NCI-H146 (cell line): Measurements from ENCODE around the gene DEDD2.

Experiments
- DNase-seq: peaks from one replicate; lab custom pipeline; 2025; lab: John Stamatoyannopoulos, UW

DEDD2 gene

DNA sequence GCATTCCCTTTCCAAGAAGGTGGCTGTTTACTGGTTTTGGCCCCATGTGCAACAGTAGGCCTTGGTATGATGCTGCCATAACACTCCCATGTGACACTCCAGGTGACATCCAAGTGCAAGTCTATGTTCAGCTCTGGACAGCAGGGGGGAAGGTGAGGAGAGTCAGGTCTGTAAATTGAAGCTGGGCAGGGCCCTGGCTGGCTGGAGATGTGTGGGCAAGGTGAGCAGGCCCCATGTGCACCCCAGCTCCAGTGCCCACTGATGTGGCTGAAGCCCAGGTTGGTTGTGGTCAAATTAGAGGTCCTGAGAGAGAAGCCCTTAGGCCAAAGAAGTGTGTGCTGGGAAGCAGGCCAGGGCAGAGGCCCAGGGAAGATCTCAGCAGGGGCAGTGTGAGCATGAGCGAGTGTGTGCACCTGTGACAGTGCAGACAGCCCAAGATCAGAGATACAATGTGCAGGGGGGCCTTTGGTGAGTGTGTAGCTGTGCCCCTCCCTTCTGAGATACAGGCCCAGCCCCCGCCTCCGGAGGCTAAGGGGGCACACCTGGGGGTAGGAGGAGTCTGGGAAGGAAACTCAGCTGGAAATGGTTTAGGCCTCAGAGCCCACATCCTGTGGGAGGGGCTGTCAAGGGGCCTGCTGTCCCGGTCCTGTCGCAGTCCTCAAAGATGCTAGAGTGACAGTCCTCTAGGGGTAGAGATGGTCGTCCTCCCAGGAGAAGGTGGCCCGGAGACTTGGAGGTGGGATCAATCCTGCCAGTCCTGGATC lies 18.6 kb downstream of the DEDD2 start:
- no peak for DNase-seq

DNA sequence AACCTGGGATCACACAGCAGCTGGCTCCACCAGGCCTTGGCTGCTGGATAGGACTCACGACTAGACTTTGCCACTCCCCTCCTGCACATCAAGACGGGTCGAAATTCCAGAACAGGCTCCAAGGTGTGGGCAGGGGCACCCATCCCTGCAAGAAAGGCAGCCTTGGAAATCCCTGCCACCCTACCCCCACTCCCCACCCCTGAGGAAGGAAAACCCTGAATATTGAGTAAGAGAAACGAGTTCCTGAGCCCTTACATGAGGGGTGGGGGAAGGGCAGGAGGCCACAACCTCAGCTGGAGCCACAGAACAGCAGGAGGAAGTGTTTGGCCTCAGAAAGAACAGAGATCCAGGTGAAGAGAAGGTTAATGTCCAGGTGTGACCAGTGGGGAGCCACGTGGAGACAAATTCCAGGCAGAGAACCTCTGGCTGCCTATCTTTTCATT lies 20.1 kb downstream of the DEDD2 start:
- DNase-seq: no peak

DNA sequence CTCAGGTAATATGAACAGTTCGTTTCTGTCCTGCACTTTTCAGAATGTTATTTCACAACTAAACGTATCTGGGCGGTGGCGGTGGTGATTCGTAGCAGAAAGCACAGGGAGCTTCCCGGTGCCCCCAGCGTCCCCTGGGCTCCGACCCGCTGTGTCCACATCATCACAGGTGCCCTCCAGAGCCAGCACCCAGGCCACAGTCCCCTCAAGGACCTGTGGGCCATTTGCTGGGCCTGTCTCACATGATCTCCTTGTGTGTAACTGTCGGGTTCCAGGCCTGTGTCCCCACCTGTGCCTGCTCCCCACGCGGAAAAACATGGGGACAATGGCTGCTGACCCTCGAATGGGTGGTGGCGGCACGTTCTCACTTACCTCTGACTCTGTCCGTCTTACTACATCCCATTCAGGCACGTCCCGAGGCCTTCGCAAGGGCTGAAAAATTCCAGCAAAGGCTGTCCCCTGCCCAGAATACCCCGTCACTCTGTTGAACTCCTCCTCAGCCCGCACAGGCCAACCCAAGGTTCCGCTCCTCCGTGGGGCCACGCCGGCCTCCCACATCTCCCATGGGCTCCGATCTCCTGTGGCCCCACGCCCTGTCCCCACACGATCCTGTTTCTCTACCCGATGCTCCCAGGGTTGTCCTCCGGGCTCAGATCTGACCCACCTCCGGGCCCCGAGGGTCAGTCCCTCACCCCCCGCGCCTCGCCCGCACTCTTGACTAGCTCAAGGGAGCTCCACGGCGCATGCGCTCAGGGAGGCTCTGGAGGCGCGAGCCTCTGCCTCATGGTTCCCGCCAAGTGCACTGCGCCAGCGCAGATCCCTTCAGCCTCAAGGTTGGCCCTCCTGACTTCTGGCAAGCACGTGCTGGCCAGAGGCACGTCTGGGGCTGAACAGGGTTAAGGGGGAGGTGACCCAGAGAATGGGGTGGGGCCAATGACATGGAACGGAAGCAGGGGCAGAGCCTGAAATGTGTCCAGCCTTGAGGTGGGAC lies 21.2 kb downstream of the DEDD2 start:
- DNase-seq: no peak

DNA sequence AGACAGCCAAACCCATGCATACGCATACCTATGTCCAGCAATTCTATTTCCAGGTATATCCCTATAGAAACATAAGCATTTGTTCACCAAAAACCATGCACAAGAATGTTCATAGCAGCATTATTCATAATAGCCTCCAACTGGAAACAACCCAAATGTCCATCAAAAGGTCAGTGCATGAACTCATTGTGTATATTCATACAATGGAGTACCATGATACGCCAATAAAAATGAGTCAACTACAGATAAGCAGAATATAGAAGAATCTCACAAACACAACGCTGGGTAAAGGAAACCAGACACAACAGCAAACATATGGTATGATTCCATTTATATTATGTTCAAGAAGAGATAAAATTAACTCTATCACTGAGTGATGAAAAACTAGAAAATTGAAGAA lies 23.8 kb downstream of the DEDD2 start:
- no peak for DNase-seq

DNA sequence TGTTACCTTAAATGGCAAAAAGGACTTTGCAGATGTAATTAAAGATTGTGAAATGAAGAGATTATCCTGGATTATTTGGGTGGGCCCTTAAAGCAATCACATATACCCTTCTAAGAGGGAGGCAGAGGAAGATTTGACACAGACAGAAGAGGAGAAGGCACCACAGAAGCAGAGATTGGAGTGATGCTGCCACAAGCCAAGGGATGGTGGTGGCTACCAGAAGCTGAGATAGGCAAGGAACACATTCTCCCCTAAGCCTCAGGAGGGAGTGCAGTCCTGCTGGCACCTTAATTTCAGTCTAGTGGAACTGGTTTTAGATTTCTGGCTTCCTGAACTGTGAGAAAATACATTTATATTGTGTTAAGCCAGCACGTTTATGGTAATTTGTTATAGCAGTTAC lies 24.2 kb downstream of the DEDD2 start:
- no peak for DNase-seq

DNA sequence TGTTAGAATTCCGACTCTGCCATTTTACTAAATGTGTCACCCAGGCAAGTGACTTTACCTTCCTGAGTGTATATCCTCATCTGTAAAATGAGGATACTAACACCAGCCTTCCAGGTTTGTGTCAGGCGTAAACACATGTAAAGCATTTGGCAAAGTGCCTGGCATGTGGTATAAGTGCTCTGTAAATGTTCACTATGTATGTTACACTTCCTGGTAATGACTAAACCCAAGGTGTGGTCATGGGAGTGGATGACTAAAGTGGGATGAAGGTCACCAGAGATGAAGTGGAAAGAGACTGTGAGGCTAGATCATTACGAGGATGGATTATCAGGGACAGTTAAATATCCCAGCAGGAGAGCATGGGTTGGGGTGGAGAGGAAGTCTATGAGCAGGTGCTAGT lies 25.6 kb downstream of the DEDD2 start:
- DNase-seq: peak; percentile 88

DNA sequence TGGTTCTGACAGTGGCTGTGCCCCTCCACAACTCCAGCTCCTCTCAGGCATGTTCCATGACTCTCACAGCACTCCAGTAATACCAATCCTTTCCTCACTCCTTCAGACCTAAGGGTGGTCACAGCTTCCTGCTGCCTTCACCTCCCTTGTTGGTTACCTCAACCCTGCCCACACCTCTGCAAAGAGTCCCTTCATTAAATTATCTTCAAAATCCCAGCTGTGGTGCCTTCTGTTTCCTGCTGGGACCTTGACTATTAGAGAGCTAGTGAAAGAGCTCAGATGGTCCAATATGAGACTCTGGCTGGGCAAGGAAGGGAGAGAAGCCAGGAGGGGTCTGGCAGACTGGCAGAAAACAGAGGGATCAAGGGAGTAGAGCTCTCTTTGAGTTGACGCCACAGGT lies 26.1 kb downstream of the DEDD2 start:
- no peak for DNase-seq

DNA sequence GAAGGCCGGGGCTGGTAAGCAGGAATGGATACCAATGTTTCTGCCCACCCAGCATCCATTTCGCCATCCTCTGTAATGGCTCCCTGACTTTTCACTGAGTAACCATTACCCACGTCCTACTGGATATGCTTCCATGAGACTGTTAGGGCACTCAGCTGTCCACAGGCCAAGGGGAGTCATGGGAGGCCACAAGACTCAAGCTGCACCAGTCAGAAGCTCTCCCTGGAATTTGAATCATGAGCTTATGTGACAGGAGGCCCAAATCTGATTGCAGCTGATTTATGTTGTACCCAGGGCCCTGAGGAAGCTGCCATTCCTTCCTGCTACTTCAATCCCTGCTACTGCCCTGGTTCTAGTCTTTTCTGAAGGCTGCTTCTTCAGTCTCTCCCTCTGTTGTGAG lies 28.3 kb downstream of the DEDD2 start:
- no peak for DNase-seq

DNA sequence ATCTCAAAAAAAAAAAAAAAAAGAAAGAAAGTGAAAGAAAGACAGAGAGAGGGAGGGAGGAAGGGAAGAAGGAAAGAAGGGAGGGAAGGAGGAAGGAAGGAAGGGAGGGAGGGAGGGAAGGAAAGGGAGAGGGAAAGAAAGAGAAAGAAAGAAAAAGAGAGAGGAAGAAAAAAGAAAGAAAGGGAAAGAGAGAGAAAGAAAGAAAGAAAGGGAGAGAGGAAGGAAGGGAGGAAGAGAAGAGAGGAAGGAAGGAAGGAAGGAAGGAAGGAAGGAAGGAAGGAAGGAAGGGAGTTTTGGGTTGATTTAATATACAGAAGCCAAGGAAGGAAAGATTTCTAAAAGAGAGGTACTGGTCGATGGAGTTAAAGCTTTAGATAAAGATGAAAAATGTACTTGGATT lies 28.8 kb downstream of the DEDD2 start:
- no peak for DNase-seq

DNA sequence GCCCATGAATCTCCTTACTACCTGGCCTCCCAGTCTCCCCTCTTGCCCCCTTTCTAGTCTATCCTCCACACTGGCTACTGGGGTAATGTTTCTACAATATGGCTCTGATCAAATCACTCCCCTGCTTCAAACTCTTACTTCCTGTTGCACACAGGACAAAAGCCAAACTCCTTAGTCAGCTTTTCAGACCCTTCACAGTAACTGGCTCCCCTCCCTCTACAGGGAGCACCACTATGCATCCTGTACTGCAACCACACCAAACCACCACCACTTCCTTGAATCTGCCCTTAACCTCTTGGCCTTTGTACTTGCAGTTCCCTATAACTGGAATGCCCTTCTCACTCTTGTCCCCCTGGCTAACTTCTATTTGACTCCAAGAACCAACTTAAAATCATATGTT lies 32.2 kb downstream of the DEDD2 start:
- no peak for DNase-seq

DNA sequence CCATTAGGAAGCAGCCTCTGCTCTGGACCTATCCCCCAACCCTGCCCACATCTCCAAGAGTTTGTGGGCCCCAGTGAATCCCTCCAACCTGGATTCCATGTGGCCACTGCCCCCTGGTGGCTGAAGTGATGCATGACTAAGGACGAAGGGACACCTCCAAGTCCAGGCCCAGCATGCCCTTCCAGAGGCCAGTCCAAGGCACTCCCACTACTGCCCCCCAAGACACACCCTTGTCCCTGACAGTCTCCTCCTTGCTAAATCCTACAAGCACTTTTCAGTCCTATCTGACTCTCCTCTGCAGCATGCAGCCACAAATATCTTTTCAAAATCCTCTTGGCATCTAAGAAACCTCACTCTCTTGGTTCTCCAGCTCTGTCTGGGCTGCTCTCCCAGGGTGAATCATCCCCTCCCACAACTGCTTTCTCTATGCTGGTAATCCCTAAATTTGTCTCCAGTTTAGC lies 33.0 kb downstream of the DEDD2 start:
- peak; percentile 87 for DNase-seq

DNA sequence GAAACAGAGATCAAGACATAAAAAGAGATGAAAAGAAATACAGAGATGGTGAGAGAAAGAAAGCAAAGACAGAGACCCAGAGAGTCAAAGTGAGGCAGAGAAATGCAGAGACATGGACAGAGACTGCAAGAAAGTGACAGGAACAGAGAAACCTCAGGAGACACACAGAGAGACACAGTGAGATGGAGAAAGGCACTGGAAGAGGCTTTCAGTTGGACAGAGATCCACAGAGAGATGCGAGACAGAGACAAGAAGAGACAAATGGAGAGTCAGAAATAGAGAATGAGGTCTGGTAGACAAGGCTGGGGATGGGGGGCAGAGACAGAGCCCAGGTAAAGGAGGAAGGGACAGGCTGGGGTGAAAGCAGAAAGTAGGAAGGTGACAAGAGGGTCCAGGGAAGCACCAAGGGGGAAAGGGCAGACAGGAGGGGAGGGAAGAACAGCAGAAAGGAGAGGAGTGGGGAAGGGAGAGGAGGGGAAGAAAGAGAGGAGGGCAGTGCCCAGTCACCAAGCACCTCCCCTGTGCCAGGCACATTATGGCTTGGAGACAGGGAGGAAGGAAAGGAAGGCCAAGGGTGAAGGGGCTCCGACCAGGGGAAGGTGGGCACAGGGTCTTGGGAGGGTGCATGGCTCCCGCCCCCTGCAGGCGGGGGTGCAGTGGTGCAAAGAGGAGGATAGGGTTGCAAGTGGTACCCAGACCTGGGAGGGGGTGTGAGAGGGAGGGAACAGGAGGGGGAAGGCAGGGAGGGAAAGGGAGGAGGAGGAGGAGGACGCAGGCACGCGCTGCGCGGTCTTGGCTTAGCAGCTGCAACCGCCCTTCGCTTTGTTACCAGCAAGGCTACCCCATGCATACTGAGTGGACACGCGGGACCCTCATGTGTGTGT lies 38.4 kb downstream of the DEDD2 start:
- DNase-seq: peak; percentile 61

DNA sequence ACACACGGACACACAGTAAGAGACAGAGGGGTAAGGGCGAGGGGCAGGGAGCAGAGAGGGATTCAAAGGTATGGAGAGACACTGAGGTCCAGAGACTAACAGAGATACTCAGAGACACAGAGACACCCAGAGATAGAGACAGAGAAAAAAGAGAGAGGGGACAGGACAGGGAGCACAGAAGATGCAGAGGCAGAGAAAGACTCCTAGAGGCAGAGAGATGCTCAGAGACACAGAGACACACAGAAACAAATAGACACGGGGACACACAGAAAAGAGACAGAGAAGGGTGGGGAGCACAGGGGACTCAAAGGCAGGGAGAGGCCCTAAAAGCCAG lies 39.8 kb downstream of the DEDD2 start:
- no peak for DNase-seq

DNA sequence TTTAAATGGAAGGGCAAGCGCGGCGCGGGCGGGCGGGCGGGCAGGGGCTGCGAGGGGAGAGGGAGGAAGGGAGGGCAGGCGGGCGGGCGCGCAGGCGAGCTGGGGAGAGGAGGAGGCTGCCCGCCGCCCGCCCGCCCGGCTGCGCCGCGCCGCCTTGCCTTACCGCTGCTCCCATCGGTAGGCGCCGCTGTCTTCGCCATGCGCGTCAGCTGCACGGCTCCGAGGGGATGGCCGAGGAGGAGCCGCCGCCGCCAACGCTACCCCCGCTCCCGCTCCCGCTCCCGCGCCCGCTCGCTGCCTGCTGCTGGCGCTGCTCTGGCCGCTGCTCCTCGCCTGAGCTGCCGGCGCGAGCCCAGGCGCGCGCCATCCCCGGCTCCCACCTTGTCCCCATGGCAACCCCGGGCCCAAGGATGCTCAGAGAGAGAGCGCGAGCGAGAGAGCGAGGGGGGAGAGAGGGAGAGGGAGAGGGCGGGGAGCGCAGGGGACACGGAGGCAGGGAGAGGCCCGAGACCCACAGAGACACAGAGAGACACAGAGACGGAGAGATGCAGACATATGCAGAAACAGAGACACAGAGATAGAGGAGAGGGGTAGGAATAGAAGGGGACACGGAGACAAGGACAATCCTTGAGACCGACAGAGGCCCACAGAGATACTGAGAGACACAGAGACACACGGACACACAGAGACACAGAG lies 40.3 kb downstream of the DEDD2 start:
- DNase-seq: peak; percentile 98

DNA sequence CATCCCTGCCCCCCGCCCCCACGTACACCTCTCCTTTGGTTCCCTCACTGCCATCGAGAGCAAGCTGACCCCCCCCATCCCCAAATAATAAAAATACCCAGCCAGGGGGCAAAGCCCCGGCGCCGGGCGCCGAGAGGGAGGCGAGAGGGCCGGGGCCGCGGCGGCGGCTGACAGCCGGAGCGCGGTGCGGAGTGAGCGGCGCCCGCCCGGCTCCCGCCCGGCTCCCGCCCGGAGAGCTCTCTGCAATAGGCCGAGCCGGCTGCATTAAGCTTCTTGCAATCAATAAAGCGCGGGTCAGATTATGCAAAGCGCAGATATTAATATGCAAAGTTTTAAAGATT lies 40.9 kb downstream of the DEDD2 start:
- peak; percentile 98 for DNase-seq

DNA sequence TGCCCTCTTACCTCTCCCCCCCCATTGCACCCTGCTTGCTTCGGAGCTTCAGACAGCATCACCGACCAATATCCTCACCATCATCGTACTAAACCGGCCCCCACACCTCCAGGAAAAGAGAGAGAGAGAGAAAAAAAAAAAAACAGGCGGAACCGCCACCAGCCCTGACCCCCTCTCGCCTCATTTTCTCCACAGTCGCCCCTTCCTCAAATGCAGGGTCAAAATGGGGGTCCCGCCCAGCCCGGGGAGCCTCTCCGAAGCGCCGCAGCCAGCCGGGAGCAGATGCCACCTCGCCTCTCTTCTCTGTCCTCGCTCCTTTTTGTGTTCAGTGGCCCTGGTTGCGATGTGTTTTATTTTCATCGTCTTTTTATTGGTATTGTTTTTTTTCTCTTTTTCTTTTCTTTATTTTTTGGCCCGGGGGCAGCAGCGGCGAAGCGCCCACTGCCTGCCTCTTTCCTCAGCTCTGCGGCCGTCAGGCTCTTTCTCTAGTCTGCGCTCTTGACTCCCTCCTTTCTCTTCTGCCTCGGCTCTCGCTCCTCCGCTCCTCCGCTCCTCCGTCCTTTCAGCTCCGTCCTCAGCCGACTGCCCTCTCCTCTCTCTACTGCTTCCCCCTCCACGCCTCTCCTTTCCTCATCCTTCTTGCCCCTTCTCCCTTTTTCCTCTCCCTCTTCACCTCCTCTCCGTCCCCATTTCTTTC lies 41.4 kb downstream of the DEDD2 start:
- DNase-seq: peak; percentile 63

DNA sequence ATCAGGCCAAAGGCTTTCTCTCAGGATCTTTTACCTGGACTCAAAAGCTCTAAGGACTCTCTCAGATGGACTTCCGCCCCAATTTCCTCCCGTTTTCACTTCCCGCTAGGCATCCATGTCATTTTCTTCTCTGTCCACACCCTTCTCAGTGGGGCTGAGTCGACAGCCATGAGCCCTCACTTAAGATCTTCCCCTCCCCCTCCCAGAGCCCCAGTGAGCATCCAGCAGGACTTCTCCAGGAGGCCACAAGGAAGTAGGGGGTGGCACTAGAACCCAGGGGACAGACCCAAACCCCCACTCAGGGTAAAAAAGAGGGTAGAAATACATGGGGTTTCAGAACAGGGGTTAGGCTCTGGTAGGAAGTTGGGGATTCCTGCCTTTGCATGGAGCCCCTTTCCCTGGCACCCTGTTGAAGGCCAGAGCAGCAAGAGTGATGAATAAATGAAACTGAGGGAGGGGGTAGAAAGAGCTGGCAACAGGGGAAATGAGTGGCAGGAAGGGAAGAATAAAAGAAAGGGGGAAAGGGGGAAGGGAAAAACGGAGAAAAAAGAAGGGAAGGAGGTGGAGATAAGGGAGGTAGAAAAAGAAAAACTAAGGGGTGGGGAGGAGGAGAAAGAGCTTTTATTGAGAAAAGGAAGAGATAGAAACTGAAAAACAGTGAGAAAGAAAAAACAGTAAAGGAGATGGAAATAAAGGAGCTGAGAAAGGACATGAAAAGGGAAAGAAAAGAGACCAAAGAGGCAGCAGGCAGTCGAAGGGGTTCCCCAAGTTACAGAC lies 42.3 kb downstream of the DEDD2 start:
- peak; percentile 18 for DNase-seq

DNA sequence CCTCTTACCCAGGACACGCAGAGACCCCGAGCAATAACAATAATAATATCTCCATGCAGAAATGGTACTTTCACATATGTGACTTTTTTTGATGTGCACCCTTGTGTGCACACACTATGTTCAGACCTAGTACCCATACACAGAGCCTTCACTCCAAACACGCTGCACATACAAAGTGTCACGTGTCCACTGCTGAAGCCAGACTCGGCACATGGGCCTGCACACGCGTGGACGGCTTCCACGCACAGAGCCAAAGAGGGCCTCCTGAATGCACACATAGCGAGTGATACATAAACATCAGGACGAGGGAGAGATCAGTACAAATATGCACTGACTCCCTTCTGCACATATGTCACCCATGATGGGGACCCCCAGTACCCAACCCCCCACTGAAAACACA lies 43.3 kb downstream of the DEDD2 start:
- no peak for DNase-seq

DNA sequence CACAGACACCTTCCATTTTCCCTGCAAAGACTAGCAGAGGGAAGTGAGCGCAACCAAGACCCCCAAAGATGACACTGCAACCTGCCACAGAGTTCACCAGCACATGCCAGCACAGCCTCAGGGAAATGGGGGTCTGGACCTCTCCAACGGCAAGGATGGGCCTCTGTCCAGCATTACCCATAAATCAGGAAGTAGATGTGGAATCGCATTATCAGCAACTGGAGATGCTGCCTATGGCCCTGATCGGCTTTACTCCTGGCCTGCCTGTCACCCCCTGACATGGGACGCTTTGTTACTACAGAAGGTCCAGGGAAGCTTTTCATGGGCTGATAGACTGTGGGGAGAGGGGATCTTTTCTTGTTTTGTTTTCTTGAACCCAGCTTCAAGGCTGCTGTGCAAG lies 43.8 kb downstream of the DEDD2 start:
- no peak for DNase-seq

DNA sequence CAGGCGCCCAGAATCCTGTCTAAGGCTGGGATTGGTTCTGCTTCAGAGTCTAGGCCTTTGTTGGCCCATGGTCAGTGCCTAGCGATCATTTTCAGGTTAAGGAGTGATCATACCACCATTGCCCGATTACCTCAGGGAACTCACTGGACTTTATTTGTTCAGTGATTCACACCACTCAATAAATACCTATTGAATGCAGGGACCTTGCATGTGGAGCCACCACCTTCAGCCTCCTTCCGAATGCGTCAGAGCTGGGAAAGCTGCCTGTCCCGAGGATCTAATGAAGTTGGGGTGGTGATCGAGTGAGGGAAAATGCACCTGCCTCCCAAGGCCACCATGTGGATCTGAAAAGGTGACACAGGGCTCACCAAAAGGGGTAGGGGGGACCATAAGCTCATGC lies 45.2 kb downstream of the DEDD2 start:
- peak; percentile 71 for DNase-seq
